ENCODE results near the gene PTPRO. TPM values are rescaled to one million over a fixed set of nuclear protein-coding genes. Genes with fewer than 3 reads are reported as not detected.

The PTPRO gene
- total RNA-seq, 8 experiments from 2014 or later = 0.25 to 33.9 (median 21.7) TPM; not detected in 1

DNA sequence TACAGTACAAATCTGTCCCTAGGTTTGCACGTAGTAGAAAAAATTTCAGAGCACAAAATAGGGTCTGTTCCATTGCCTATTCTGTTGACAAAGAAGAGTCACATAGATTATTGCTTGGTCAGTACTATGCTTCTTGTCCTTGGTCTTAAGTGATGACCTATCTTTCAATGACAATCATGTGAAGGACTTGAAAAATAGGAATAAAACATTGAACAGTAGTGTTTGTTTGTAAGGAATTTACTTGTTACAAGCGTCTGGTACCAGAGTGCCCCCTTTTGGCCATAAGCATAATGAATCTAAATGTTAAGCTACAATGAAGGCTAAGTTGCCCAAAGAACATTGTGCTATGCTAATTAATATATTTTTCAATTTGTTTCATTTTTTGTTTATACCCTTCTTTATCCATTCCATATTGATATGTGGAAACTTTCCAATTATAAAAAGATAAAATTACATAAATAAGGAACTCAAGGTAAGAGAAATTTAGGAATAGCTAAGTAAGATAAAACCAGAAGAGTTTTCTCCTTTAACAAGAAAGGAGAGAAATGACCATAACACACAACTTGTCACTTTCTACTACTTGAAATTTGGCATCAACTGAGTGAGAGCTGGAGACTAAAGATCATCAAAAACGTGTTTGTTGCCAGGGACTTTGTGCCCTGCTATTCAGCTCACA, 262.2 kb downstream of the PTPRO start:
- in situ Hi-C loops (cut with MboI; ENCODE audit: low pct_unique_long_range_greater_than_20kb in 2 of 9, low sequenced_read_pairs in 9 of 9, unreplicated experiment in 9 of 9) = loop anchor here in 6 of 9 experiments (10.0 to 25.0 kb wide), 3 partner anchors 253 to 278 kb away; no protein-coding TSS in a partner anchor
- WGBS, 10 experiments = 4 to 71% (median 48%) methylated on average over 2 to 3 of the region's 3 CpGs; no CpG with 5 or more reads in 1 of the 10 experiments
- no peaks in the 10 kb centered on the region for H3K4me1 ChIP-seq (replicated peaks in 1 of 2)
- no peak overlapping the region for H3K27ac ChIP-seq
- peak in 3 of 8 experiments; percentile 42 to 64 (median 56) for ATAC-seq (replicated peaks in 6 of 8)
- H3K4me3 ChIP-seq = no peak overlapping the region

DNA sequence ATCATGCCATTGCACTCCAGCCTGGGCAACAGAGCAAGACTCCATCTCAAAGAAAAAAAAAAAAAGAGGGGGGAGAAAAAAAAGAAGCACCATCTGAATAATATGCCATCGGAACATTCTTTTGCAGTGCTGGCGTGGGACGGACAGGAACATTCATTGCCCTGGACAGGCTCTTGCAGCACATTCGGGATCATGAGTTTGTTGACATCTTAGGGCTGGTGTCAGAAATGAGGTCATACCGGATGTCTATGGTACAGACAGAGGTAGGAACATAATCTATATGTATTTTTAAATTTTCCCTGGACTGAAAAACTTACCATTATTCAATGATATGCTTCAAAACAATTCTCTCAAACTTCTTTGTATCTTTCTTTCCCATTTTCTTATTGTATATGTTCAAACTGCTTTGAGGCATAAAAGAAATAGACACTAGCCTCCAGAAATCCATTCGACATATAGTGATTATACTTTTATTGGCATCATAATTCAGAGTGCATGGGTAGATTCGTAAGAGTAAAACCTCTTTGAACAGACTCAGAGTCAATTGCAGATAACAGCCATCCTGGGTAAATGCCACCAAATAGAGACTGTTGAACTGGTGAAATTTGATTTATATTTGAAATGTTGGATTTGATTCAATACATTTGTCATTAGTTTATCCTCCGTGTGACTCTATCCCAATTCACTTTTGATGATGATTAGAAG, 267.2 kb downstream of the PTPRO start:
- whole genome bisulfite sequencing, 10 experiments = 37 to 96% (median 70%) methylated on average over 1 to 8 of the region's 8 CpGs; no CpG with 5 or more reads in 1 of the 10 experiments
- Histone ChIP-seq H3K4me1 (replicated peaks in 1 of 2) (no peaks in the 10 kb centered on the region), H3K4me3 (no peak overlapping the region), H3K27ac (no peak overlapping the region)
- ATAC-seq (replicated peaks in 6 of 8) = no peak
- in situ Hi-C loops (cut with MboI; ENCODE audit: low pct_unique_long_range_greater_than_20kb in 2 of 9, low sequenced_read_pairs in 9 of 9, unreplicated experiment in 9 of 9) = loop anchor here in 8 of 9 experiments (5.0 to 25.0 kb wide), 4 partner anchors 248 to 273 kb away; no protein-coding TSS in a partner anchor

DNA sequence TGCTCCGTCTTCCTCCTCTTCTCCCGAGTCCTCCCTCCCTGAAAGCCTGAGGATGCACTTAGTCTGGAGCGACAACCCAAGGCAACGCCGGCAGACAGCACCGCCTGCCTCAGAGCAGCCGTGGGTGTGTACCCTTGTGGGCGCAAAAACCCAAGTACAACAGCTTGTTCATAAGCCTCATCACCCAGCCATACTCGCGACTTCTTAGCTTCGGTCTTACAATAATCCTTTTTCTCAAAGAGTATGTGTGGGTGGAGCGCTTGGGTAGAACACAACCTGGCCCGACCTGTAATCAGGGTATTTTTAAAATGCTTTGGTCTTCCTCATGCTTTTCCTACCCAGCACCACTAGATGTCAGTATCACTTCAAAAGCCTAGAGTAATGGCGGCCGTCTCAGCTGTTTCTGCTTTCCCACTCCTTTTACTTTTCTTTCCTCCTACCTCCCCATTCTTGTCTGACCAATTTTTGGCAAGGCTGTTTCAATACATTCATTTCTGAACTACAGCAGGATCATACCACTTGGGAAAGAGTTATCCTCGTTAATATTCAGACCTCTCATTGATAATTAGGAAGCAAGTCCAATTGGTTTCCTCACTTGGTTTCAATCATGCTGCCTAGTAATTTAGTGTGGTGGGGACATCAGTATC, 268.0 kb downstream of the PTPRO start:
- no peaks in the 10 kb centered on the region for H3K4me1 ChIP-seq (replicated peaks in 1 of 2)
- no peak overlapping the region for H3K4me3 ChIP-seq
- 0 to 44% (median 5%) methylated on average over 1 to 13 of the region's 16 CpGs for WGBS, 10 experiments
- in situ Hi-C loops (cut with MboI; ENCODE audit: low pct_unique_long_range_greater_than_20kb in 2 of 9, low sequenced_read_pairs in 9 of 9, unreplicated experiment in 9 of 9) = loop anchor here in 7 of 9 experiments (5.0 to 25.0 kb wide), 4 partner anchors 247 to 272 kb away; no protein-coding TSS in a partner anchor
- H3K27ac ChIP-seq = no peak overlapping the region
- peak; percentile 57 to 98 (median 72) for ATAC-seq (replicated peaks in 6 of 8)

DNA sequence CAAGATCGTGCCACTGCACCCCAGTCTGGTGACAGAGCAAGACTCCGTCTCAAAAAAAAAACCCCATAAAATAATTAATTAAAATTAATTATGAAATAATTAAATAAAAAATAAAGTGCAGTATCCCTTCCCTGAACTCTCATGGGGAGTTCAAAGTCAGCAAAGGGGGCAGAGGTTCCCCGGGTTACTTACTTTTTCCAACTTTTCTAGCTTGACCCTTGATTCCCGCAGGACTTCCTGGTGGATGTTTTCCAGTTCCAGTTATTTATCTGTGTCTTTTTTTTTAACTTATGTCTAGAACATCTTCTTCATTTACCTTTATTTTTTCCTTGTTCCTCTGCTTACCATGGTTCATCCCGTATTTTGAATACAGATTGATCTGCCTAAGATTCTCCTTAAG, 269.5 kb downstream of the PTPRO start:
- Histone ChIP-seq H3K27ac (no peak overlapping the region), H3K4me1 (replicated peaks in 1 of 2) (no peaks in the 10 kb centered on the region), H3K4me3 (no peak overlapping the region)
- no peak for ATAC-seq (replicated peaks in 6 of 8)
- in situ Hi-C loops (cut with MboI; ENCODE audit: low pct_unique_long_range_greater_than_20kb in 2 of 9, low sequenced_read_pairs in 9 of 9, unreplicated experiment in 9 of 9) = loop anchor here in 7 of 9 experiments (5.0 to 25.0 kb wide), 4 partner anchors 245 to 270 kb away; no protein-coding TSS in a partner anchor
- WGBS, 10 experiments = 40 to 100% (median 87%) methylated on average over 1 to 5 of the region's 5 CpGs

DNA sequence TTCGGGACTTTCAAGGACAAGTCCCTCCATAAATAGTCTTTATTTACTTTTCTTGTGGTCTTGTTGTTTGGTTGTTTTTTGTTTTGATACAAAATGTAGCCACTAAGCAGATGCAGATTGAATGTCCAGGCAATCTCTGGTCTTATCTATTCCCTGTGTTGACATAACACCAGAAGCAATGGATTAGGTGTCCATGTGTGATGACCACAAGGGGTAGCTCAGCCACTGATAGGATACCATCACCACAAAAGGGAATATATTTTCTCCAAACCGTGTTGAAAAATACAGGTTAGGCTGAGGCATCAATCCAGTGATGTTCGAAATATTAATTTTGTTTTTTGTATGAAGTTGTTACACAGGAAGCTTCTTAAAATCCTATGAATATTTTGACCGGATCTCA, 270.6 kb downstream of the PTPRO start:
- in situ Hi-C loops (cut with MboI; ENCODE audit: low pct_unique_long_range_greater_than_20kb in 2 of 9, low sequenced_read_pairs in 9 of 9, unreplicated experiment in 9 of 9) = loop anchor here in 7 of 9 experiments (5.0 to 25.0 kb wide), 4 partner anchors 244 to 269 kb away; no protein-coding TSS in a partner anchor
- WGBS, 10 experiments = 45 to 100% (median 89%) methylated on average over 1 to 4 of the region's 4 CpGs
- Histone ChIP-seq H3K27ac (no peak overlapping the region), H3K4me1 (replicated peaks in 1 of 2) (no peaks in the 10 kb centered on the region), H3K4me3 (no peak overlapping the region)
- no peak for ATAC-seq (replicated peaks in 6 of 8)

DNA sequence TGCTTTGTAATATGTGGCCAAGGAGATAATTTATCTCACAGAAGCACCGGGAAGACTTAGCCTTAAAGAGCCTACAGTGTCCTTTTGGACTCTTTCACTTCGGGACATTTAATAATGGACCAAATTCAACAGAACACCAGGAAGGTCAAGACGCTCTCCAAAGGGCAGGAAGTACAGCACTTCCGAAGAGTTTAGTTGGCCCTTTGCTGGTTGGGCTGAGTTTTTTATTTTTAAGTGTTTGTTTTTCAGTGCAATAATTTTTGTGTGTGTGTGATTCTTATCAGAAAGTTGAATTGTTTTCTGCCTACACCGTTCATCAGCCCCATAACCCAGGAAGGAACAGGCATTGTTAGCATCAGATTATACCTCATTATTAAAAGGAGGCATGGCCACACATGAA, 273.9 kb downstream of the PTPRO start:
- Histone ChIP-seq H3K4me1 (replicated peaks in 1 of 2) (no peaks in the 10 kb centered on the region), H3K4me3 (no peak overlapping the region), H3K27ac (no peak overlapping the region)
- no peak for ATAC-seq (replicated peaks in 6 of 8)
- 66 to 100% (median 90%) methylated on average over 1 to 5 of the region's 5 CpGs; no CpG with 5 or more reads in 2 of the 10 experiments for WGBS, 10 experiments
- in situ Hi-C loops (cut with MboI; ENCODE audit: low pct_unique_long_range_greater_than_20kb in 2 of 9, low sequenced_read_pairs in 9 of 9, unreplicated experiment in 9 of 9) = loop anchor here in 7 of 9 experiments (5.0 to 25.0 kb wide), 4 partner anchors 241 to 266 kb away; no protein-coding TSS in a partner anchor

DNA sequence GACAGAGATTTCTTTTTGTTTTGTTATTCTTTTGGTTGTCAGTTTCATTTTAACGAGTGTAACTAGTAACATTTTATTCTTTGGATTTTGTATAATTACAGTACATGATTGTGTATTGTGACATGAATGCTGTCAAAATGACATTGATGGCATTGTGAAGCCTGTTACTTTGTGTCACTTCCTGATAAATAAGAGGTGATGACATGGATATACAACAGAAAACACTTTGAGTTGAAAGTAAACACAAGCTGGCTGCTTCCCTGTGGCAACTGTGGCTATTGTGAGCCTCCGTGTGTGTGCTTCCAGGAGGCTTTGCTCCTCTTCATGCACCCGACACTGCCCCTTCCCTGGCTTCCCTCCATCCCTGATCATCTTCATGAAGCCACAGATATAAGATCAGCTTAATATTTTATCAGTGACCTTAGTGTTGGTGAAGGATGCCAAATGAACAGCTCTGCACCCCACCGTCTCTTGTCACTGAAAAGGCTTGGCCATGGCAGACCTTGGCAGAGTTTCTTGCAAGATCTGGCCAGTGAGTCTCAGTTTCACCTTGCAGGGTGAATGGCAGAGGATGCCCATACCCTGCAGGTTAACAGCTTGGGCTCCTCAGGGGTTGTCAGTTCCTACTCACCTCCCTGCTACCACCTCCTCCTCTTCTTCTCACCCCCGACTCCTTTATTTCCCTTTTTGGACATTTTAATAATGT, 275.0 kb downstream of the PTPRO start:
- Histone ChIP-seq H3K4me3 (no peak overlapping the region), H3K27ac (no peak overlapping the region), H3K4me1 (replicated peaks in 1 of 2) (no peaks in the 10 kb centered on the region)
- in situ Hi-C loops (cut with MboI; ENCODE audit: low pct_unique_long_range_greater_than_20kb in 2 of 9, low sequenced_read_pairs in 9 of 9, unreplicated experiment in 9 of 9) = loop anchor here in 7 of 9 experiments (5.0 to 25.0 kb wide), 4 partner anchors 240 to 265 kb away; no protein-coding TSS in a partner anchor
- WGBS, 10 experiments = 21 to 100% (median 65%) methylated on average over 1 to 5 of the region's 5 CpGs; no CpG with 5 or more reads in 1 of the 10 experiments
- no peak for ATAC-seq (replicated peaks in 6 of 8)

DNA sequence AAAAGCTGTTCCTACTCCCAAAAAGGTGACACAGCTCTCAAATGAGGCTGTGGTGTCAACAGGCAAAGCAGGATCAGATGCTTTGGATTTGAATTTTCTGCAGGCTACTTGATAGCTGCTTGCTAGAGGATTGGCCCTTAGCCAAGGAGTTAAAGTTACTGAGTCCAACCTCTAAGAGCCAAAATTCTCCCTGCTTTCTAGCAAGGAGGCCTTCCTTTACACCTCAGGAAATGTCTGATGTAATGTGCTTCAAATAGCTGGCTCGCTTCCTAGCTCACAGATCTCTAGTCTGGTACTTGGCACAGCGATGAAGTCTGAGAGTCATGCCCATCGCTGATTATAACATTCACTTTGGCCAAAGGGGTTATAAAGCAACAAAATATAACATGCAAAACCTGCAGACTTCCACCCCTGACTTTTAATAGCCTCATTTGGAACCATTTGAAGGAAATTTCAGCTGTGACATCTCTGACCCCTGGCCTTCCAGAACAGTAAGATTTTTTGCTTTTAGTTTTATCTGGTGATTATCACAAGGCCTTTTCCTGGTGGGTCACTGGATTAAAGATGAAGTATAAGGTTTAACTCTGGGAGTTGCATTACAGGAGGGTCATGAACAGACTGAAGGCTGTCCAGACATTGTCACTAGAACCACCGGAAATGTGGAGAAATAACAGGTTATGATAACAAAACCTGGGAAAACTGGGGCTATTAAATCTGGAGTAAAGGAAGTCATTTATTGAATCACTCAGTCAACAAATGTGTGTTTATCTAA, 277.1 kb downstream of the PTPRO start:
- no peak for ATAC-seq (replicated peaks in 6 of 8)
- Histone ChIP-seq H3K27ac (no peak overlapping the region), H3K4me1 (replicated peaks in 1 of 2) (peaks cover 0 to 5% of the 10 kb centered on the region in 2 donors), H3K4me3 (no peak overlapping the region)
- 88 to 100% (median 94%) methylated on average over 1 to 4 of the region's 4 CpGs for WGBS, 10 experiments
- in situ Hi-C loops (cut with MboI; ENCODE audit: low pct_unique_long_range_greater_than_20kb in 2 of 9, low sequenced_read_pairs in 9 of 9, unreplicated experiment in 9 of 9) = loop anchor here in 7 of 9 experiments (5.0 to 25.0 kb wide), 4 partner anchors 238 to 263 kb away; no protein-coding TSS in a partner anchor

DNA sequence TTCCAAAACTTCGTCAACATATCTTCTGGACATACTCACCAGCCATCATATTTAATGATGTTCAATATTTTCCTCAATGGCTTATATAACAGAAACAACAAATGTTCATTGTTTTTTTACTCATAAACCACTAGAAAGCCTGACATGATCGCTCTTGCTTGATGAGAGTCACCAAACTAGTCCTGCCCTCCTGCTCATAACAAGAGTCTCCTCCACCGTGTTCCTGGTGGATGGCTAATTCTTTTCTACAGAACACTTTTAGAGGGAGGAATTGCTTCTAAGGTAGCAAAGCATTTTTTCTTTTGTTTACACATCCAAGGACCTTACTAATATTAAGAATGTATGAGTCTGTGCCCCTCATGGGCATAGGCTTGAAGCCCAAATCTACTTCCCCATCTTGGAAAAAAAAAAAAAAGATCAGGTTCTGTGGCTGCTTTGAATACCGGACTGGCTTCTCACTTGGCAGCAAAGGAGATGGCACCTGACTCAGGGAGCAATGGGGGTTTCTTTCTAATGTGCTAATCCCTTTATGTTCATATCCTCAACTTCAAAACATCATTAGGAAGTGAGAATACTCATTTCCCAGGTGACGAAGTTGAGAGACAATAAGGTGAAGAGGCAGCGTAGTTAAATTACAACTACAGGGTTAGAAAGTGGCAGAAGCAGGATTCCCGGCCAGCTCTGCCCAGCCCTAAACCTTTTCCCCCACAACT, 278.1 kb downstream of the PTPRO start:
- no peak for ATAC-seq (replicated peaks in 6 of 8)

DNA sequence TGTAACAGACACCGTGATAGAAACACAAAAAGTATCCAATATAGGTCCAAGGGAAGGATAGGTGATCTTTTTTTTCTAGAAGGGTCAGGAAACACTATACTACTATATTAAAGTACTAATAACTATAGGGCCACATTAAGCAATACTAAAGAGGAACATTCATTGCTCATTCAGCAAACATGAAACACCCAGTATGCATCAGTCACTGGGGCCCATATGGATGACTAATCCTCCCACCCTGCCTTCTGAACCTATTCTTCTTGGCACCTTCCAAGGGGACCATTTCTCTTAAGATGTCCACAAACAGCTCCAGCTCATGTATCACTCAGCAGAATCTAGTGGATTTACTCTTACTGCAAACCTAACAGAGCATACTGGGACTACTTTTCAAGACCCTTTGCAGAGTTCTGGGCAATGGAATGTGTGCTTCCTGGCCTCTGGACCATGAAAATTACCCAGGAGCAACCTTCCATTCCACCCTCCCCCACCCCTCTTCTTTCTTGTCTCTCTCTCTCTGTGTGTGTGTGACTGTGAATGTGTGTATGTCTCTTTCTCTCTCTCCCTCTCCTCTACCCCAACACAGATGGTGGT, 279.0 kb downstream of the PTPRO start:
- peak in 2 of 8 experiments; percentile 69 to 86 for ATAC-seq (replicated peaks in 6 of 8)
- no peak overlapping the region for H3K4me3 ChIP-seq
- WGBS, 10 experiments = 73 to 100% (median 88%) methylated on average over 1 of the region's 1 CpG; no CpG with 5 or more reads in 4 of the 10 experiments
- H3K4me1 ChIP-seq (replicated peaks in 1 of 2) = peaks cover 0 to 5% of the 10 kb centered on the region in 2 donors
- no peak overlapping the region for H3K27ac ChIP-seq
- in situ Hi-C loops (cut with MboI; ENCODE audit: low pct_unique_long_range_greater_than_20kb in 2 of 9, low sequenced_read_pairs in 9 of 9, unreplicated experiment in 9 of 9) = no loop called here

More for the DNA sequence above, 278.1 kb downstream of the PTPRO start:
- WGBS, 10 experiments = 78 to 100% (median 93%) methylated on average over 1 to 6 of the region's 7 CpGs
- Histone ChIP-seq H3K4me3 (no peak overlapping the region), H3K27ac (no peak overlapping the region), H3K4me1 (replicated peaks in 1 of 2) (peaks cover 0 to 5% of the 10 kb centered on the region in 2 donors)
- in situ Hi-C loops (cut with MboI; ENCODE audit: low pct_unique_long_range_greater_than_20kb in 2 of 9, low sequenced_read_pairs in 9 of 9, unreplicated experiment in 9 of 9) = no loop called here

Measured in motor neuron (in vitro differentiated cells).